ENCODE measurements around the gene MAS1. TPM values are rescaled to one million over a fixed set of nuclear protein-coding genes. Genes with fewer than 3 reads are reported as not detected.
"Not testable (repeated sequence)": the region's sequence is repeated elsewhere in the genome, so short reads cannot be mapped to it uniquely, and the experiment has no call there.

MAS1 gene
- polyA plus RNA-seq, 1 of the 3 experiments (the other 2 are of a cell fraction) = not detected

DNA sequence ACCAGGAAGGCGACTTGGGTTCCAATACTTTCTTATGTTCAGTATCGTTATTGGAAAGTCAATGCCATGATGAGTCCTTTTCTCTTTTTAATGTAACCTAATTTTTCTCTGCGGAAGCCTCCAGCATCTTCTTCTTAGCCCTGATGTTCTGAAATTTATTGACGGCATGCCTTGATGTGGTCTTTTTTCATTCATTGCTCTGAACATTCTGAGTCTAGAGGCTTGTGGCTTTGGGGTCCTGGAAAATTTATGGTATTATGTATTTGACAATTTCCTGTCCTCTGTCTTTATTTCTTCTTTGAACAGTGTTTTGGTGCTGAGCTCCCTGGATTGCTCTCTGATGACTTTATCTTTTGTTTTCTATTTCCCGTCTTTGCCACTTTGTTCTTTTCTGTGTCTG lies 28.7 kb upstream of the MAS1 start:
- no peak overlapping the region for H3K4me3 ChIP-seq (ENCODE audit: low read depth in 2 of 2, low read length in 1 of 2)
- no peak overlapping the region for H3K27ac ChIP-seq (ENCODE audit: low read depth in 2 of 2, low read length in 1 of 2)
- H3K27me3 ChIP-seq (ENCODE audit: insufficient read depth) = no peaks in the 10 kb centered on the region; the same call in 1 of the 2 replicates
- no peak for DNase-seq
- H3F3A ChIP-seq (replicated peaks; ENCODE audit: insufficient read depth) = no peaks in the 10 kb centered on the region
- H3K9ac ChIP-seq = no peak overlapping the region
- H3K79me2 ChIP-seq (ENCODE audit: insufficient read depth) = no peaks in the 10 kb centered on the region
- H3K4me1 ChIP-seq (ENCODE audit: control insufficient read depth in 1 of 2, insufficient read depth in 2 of 2, low read depth in 1 of 2, low read length in 1 of 2) = no peaks in the 10 kb centered on the region
- TF ChIP-seq TEAD4 (IDR thresholded peaks at IDR 0.05; ENCODE audit: borderline replicate concordance, insufficient read depth) = no peak
- TF ChIP-seq, protein P1, sequence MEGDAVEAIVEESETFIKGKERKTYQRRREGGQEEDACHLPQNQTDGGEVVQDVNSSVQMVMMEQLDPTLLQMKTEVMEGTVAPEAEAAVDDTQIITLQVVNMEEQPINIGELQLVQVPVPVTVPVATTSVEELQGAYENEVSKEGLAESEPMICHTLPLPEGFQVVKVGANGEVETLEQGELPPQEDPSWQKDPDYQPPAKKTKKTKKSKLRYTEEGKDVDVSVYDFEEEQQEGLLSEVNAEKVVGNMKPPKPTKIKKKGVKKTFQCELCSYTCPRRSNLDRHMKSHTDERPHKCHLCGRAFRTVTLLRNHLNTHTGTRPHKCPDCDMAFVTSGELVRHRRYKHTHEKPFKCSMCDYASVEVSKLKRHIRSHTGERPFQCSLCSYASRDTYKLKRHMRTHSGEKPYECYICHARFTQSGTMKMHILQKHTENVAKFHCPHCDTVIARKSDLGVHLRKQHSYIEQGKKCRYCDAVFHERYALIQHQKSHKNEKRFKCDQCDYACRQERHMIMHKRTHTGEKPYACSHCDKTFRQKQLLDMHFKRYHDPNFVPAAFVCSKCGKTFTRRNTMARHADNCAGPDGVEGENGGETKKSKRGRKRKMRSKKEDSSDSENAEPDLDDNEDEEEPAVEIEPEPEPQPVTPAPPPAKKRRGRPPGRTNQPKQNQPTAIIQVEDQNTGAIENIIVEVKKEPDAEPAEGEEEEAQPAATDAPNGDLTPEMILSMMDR (IDR thresholded peaks at IDR 0.05) = no peak
- TF ChIP-seq, protein P2, sequence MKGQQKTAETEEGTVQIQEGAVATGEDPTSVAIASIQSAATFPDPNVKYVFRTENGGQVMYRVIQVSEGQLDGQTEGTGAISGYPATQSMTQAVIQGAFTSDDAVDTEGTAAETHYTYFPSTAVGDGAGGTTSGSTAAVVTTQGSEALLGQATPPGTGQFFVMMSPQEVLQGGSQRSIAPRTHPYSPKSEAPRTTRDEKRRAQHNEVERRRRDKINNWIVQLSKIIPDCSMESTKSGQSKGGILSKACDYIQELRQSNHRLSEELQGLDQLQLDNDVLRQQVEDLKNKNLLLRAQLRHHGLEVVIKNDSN (IDR thresholded peaks at IDR 0.05; ENCODE audit: borderline replicate concordance, low read depth) = no peak
- no peak for TF ChIP-seq YY1 (IDR thresholded peaks at IDR 0.05; ENCODE audit: low read depth)
- TF ChIP-seq SIN3A (IDR thresholded peaks at IDR 0.05; ENCODE audit: borderline replicate concordance, low read depth, low read length) = no peak
- WGBS (ENCODE audit: low lambda C conversion rate) = 52% methylated on average over 5 of the region's 5 CpGs
- H3K36me3 ChIP-seq (replicated peaks in 1 of 2; ENCODE audit: control insufficient read depth in 1 of 2, insufficient read depth in 2 of 2, low read length in 1 of 2) = peaks cover 0 to 5% of the 10 kb centered on the region in 2 experiments
- no peaks in the 10 kb centered on the region for H4K20me1 ChIP-seq (ENCODE audit: insufficient read depth)
- no peak overlapping the region for H2AFZ ChIP-seq (ENCODE audit: low read depth)
- CTCF ChIA-PET = no interaction called here
- H3K4me2 ChIP-seq = no peak overlapping the region
- H3K9me2 ChIP-seq = no peaks in the 10 kb centered on the region
- POLR2A ChIA-PET = no interaction called here
- H3K9me3 ChIP-seq = 0 out of 2 replicates have a peak, but pooled peaks cover 6% of the 10 kb centered on the region

DNA sequence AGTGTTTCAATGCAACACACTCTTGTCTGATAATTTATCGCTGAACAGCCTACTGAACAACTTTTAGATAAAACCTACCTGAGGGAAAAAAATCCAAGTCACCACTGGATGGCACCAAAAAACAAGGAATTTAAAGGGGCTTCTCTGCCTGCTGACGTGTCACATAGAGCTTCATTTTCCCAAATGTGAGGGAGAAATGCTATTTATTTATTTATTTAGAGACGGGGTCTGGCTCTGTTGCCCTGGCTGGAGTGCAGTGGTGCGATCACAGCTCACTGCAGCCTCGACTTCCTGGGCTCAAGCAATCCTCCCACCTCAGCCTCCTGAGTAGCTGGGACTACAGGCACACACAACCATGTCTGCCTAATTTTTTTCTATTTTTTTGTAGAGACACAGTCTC lies 27.4 kb upstream of the MAS1 start:
- H3K4me2 ChIP-seq; H3K9me3 ChIP-seq; H3K9ac ChIP-seq; H2AFZ ChIP-seq (ENCODE audit: low read depth); H3K4me1 ChIP-seq (ENCODE audit: control insufficient read depth in 1 of 2, insufficient read depth in 2 of 2, low read depth in 1 of 2, low read length in 1 of 2); H4K20me1 ChIP-seq (ENCODE audit: insufficient read depth); H3K9me2 ChIP-seq; POLR2A ChIA-PET; H3K79me2 ChIP-seq (ENCODE audit: insufficient read depth); H3K36me3 ChIP-seq (replicated peaks in 1 of 2; ENCODE audit: control insufficient read depth in 1 of 2, insufficient read depth in 2 of 2, low read length in 1 of 2); H3K27ac ChIP-seq (ENCODE audit: low read depth in 2 of 2, low read length in 1 of 2); H3K27me3 ChIP-seq (ENCODE audit: insufficient read depth); H3F3A ChIP-seq (replicated peaks; ENCODE audit: insufficient read depth): not testable (repeated sequence)
- 3% methylated on average over 5 of the region's 5 CpGs for WGBS (ENCODE audit: low lambda C conversion rate)
- TF ChIP-seq RAD21 (IDR thresholded peaks at IDR 0.05; ENCODE audit: low read length) (peak; percentile 91), SMC3 (IDR thresholded peaks at IDR 0.05; ENCODE audit: low read depth, low read length) (peak; percentile 73)
- TF ChIP-seq, protein P1 (IDR thresholded peaks at IDR 0.05) = peak; percentile 70
- H3K4me3 ChIP-seq (ENCODE audit: low read depth in 2 of 2, low read length in 1 of 2) = 0 out of 4 replicates have a peak overlapping the region, but pooled peaks of 1 of the 2 experiments have one; percentile 0
- CTCF ChIA-PET = interaction anchor here (0.6 to 1.7 kb wide), 31 partner anchors 9 to 671 kb away, joined by 3 to 21 read pairs (median 4); partner anchors contain the start of gene MAS1
- peak; percentile 66 for DNase-seq
